Measurements from ENCODE around the gene ADARB1.

Gene ADARB1

DNA sequence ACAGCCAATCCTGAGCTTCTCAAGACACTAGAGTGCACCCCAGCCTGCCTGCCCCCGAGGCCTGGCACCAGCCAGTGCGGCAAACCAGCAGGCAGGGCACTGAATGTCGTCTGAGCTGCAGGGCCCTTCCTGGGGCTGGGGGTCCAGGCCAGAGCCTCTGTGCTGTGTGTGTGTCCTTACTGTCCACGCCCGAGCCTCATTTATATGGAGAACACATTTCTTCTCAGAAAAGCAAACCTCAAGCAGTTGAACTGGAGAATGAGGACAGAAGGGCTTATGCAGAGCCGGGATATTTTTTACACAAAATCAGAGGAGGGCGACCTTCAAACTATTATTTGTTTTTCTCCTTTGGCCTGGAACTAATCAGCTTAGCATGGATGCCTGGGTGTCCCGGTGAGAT, 160.6 kb downstream of the ADARB1 start:
- Histone ChIP-seq H3K9ac (no peak overlapping the region), H3K27ac (no peak overlapping the region), H3K4me2 (no peak overlapping the region), H3K27me3 (no peaks in the 10 kb centered on the region), H4K20me1 (no peaks in the 10 kb centered on the region), H3K36me3 (no peaks in the 10 kb centered on the region), H3K9me3 (replicated peaks in 1 of 11) (peaks cover 0 to 5% (median 0%) of the 10 kb centered on the region in 11 experiments; a peak in 4 of 22 replicates), H3K4me3 (no peak overlapping the region), H3K4me1 (no peaks in the 10 kb centered on the region)
- TF ChIP-seq Cebpa-rat (IDR thresholded peaks at IDR 0.05): no peak

GRCh38 chr21:45235488-45235887, 161.1 kb downstream of the ADARB1 start:
- no peak for TF ChIP-seq Cebpa-rat (IDR thresholded peaks at IDR 0.05)
- peaks cover 0 to 8% (median 2%) of the 10 kb centered on the region in 11 experiments; a peak in 5 of 22 replicates for H3K9me3 ChIP-seq (replicated peaks in 1 of 11)
- H4K20me1 ChIP-seq: no peaks in the 10 kb centered on the region
- H3K36me3 ChIP-seq: no peaks in the 10 kb centered on the region
- no peak overlapping the region for H3K4me2 ChIP-seq
- no peak overlapping the region for H3K27ac ChIP-seq
- H3K27me3 ChIP-seq: no peaks in the 10 kb centered on the region
- H3K4me3 ChIP-seq: no peak overlapping the region
- no peak overlapping the region for H3K9ac ChIP-seq
- H3K4me1 ChIP-seq: no peaks in the 10 kb centered on the region

DNA sequence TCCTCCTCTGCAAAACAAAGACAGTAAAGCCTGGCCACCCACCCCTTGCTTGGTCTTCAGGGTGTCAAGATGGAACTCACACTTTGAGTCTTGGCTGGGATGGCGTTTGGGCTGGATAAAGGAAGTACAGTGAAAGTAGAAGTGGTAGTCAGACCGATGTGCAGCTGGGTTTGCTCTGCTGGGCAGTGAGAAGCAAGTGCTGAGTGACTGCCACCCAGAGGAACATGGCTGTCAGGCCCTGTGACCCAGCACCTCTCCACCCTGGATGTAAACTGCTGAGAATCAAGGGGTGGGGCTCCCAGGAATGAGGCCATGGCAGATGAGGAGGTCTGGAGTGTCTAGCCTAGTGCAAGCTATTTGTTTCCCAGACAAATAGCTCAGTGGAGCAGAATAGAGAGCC, 162.1 kb downstream of the ADARB1 start:
- H3K4me3 ChIP-seq: no peak overlapping the region
- no peaks in the 10 kb centered on the region for H3K36me3 ChIP-seq
- H4K20me1 ChIP-seq: no peaks in the 10 kb centered on the region
- H3K9me3 ChIP-seq (replicated peaks in 1 of 11): peaks cover 3 to 17% (median 9%) of the 10 kb centered on the region in 11 experiments
- no peak overlapping the region for H3K9ac ChIP-seq
- no peak for TF ChIP-seq Cebpa-rat (IDR thresholded peaks at IDR 0.05)
- no peak overlapping the region for H3K27ac ChIP-seq
- no peaks in the 10 kb centered on the region for H3K4me1 ChIP-seq
- H3K4me2 ChIP-seq: no peak overlapping the region
- no peaks in the 10 kb centered on the region for H3K27me3 ChIP-seq

DNA sequence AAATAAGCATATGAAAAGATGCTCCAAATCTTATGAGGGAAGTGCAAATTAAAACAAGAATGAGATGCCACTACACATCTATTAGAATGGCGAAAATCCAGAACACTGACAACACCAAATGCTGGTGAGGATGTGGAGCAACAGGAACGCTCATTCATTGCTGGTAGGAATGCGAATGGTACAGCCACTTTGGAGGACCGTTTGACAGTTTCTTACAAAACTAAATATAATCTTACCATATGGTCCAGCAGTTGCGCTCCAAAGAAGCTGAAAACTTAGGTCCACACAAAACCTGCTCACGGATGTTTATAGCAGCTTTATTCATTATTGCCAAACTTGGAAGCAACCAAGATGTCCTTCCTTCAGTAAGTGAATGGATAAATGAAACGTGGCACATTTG, 163.0 kb downstream of the ADARB1 start:
- Histone ChIP-seq H3K36me3 (no peaks in the 10 kb centered on the region), H3K4me3 (no peak overlapping the region), H3K9ac (no peak overlapping the region), H3K4me1 (no peaks in the 10 kb centered on the region), H3K27me3 (no peaks in the 10 kb centered on the region), H3K27ac (no peak overlapping the region), H3K9me3 (replicated peaks in 1 of 11) (peaks cover 12 to 26% (median 18%) of the 10 kb centered on the region in 11 experiments), H4K20me1 (no peaks in the 10 kb centered on the region), H3K4me2 (no peak overlapping the region)
- no peak for TF ChIP-seq Cebpa-rat (IDR thresholded peaks at IDR 0.05)

DNA sequence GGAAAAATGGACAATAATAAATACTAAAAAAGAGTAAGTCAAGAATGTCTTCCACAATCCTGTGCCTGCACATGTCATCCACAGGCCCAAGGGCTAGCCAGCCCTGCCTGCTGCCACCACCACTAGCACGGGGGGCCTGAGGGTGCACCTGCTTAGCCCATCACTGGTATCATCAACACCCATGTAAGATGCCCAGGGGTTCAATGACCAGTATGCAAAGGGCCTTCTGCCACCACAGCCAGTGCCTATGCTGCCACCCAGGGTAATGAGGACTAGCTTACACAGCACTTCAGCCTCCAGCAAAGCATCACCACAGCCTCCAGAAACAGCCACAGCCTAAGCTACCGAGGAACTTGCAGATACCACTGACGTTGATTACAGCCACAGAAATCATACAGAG, 167.0 kb downstream of the ADARB1 start:
- no peak for TF ChIP-seq Cebpa-rat (IDR thresholded peaks at IDR 0.05)
- Histone ChIP-seq H3K9me3 (replicated peaks in 1 of 11) (peaks cover 36 to 55% (median 44%) of the 10 kb centered on the region in 11 experiments), H3K9ac (no peak overlapping the region), H3K4me2 (no peak overlapping the region), H3K4me3 (no peak overlapping the region), H3K4me1 (no peaks in the 10 kb centered on the region), H3K36me3 (no peaks in the 10 kb centered on the region), H3K27ac (no peak overlapping the region), H4K20me1 (no peaks in the 10 kb centered on the region), H3K27me3 (no peaks in the 10 kb centered on the region)

DNA sequence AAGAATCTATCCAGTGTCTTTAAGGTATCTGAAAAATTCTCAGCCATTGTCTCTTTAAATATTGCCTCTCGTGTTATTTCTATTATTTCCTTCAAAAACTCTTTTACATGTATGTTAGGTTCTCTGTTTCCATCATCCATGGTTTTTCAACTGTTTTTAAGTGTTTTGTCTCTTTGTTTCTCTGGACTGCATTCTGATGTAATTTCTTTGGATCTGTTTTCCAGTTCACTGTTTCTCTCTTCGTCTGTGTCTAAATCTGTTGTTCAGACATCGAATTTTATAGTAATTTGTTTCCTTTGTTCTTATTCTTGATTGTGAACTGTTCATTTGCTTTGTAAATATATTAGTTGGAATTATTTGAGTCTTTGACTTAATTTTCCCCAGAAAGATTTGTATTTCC, 169.2 kb downstream of the ADARB1 start:
- Histone ChIP-seq H3K4me2 (no peak overlapping the region), H3K9me3 (replicated peaks in 1 of 11) (peaks cover 31 to 51% (median 41%) of the 10 kb centered on the region in 11 experiments), H4K20me1 (no peaks in the 10 kb centered on the region), H3K4me3 (no peak overlapping the region), H3K9ac (no peak overlapping the region), H3K27me3 (no peaks in the 10 kb centered on the region), H3K27ac (no peak overlapping the region), H3K36me3 (no peaks in the 10 kb centered on the region), H3K4me1 (no peaks in the 10 kb centered on the region)
- TF ChIP-seq Cebpa-rat (IDR thresholded peaks at IDR 0.05): no peak

DNA sequence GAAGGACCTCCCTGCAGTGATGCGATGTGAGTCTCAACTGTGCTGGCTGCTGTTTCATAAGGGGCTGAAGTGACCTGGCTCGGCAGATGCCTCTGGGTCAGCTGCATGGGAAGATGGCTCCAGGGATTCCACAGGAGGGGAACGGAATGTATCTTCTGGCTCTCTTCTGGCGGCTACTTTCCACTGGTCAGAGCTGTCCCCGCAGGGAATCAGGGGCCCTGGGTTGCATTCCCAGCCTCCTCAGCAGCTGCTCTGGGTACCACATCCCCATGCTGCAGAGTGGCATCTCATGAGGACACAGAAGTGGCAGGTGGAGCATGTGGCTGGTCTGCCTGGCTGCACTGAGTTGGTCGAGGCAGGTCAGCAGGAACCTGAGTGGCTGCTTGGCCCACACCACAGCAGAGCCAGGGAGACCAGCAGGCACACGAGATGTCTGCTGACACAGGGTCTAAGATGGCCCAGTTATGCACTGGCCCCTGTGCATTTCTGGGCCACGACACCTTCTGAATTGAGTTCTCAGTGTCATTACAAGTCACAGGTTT, 170.5 kb downstream of the ADARB1 start:
- Histone ChIP-seq H3K9ac (no peak overlapping the region), H3K27ac (no peak overlapping the region), H4K20me1 (no peaks in the 10 kb centered on the region), H3K4me1 (no peaks in the 10 kb centered on the region), H3K4me2 (no peak overlapping the region), H3K9me3 (replicated peaks in 1 of 11) (peaks cover 31 to 51% (median 41%) of the 10 kb centered on the region in 11 experiments), H3K4me3 (no peak overlapping the region), H3K27me3 (no peaks in the 10 kb centered on the region), H3K36me3 (no peaks in the 10 kb centered on the region)
- TF ChIP-seq Cebpa-rat (IDR thresholded peaks at IDR 0.05): no peak

DNA sequence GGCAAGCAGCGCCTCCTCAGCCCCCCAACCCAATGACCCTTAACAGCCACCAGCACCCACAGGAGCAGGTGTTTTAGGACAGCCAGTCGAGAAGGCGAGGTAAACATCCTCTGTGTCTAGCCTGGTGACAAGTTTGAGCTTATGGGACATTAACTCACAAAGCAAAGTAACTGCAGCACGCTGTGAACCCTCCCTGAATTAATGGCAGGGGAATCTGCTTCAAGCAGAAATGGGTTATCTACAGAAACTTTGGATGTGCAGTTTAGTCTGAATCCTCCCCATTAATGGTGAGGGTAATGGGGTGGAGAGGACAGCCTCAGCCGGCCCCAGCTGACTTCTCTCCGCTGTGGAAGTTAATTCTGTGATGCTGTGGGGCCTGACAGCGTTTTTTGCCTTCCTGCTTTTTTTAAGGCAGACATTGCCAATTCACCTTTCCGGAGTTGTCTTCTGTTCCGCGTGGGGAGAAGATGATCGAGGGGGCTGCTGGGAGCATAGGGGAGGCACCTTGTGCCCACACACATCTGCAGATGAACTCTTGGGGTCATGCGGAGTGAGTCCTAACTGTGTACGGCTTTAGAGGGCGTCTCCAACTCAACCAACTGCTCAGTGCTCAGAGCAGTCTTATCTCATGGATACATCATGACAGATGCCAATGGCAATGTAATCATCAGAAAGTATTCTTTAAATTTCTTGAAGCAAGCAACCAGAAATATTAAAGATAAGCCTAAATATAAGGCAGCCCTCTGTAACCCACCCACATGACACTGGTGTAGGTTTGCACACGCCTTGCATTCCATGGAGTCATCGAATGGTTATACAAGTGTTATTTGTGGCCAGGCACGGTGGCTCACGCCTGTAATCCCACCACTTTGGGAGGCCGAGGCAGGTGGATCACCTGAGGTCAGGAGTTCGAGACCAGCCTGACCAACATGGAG, 172.3 kb downstream of the ADARB1 start:
- no peak overlapping the region for H3K4me2 ChIP-seq
- H3K27ac ChIP-seq: no peak overlapping the region
- no peaks in the 10 kb centered on the region for H4K20me1 ChIP-seq
- H3K4me1 ChIP-seq: no peaks in the 10 kb centered on the region
- no peaks in the 10 kb centered on the region for H3K36me3 ChIP-seq
- no peaks in the 10 kb centered on the region for H3K27me3 ChIP-seq
- no peak for TF ChIP-seq Cebpa-rat (IDR thresholded peaks at IDR 0.05)
- H3K9ac ChIP-seq: no peak overlapping the region
- peaks cover 41 to 54% (median 49%) of the 10 kb centered on the region in 11 experiments for H3K9me3 ChIP-seq (replicated peaks in 1 of 11)
- H3K4me3 ChIP-seq: no peak overlapping the region

DNA sequence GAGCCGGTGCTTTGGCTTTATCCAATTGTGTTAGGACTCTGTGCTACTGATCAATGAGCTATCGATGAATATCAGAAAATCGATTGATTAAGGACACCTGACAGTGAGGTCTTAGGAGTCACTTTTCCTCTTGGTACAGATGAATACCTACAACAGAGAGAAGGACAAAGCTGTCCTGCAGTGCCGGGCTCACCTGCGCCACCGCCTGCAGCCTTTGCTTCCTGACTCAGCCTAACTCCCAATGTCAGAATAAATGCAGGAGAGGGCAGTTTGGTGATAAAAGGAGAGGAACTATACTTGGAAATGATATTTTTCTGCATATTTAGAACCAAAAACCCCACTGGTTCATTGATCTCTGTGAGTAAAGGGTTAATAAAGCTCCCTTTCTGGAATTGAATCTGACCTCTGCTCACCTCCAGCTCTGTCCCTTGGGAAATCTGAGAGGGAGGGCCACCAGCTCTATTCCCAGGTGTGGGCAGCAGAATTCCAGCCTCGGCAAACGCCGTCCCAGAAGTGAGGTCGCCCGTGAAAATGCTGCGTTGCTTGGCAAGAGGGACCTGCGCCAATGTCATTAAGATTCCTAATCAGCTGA, 174.0 kb downstream of the ADARB1 start:
- no peaks in the 10 kb centered on the region for H4K20me1 ChIP-seq
- H3K9me3 ChIP-seq (replicated peaks in 1 of 11): peaks cover 26 to 40% (median 33%) of the 10 kb centered on the region in 11 experiments

More for the DNA sequence above, 174.0 kb downstream of the ADARB1 start:
- H3K4me3 ChIP-seq: no peak overlapping the region
- TF ChIP-seq Cebpa-rat (IDR thresholded peaks at IDR 0.05): no peak
- no peaks in the 10 kb centered on the region for H3K36me3 ChIP-seq
- no peak overlapping the region for H3K4me2 ChIP-seq
- H3K27me3 ChIP-seq: peaks cover 0 to 4% (median 0%) of the 10 kb centered on the region in 11 experiments; a peak in 1 of 22 replicates
- H3K4me1 ChIP-seq: peaks cover 4 to 7% (median 6%) of the 10 kb centered on the region in 10 experiments; a peak in 19 of 20 replicates
- H3K9ac ChIP-seq: no peak overlapping the region
- H3K27ac ChIP-seq: no peak overlapping the region

Data from BLaER1 treated with 17β-estradiol and CSF1 and Interleukin-3, amounts not matched to agents 10 nM and 100 nM (cell line).